Retinal pigment epithelial cell (primary cell): Measurements from ENCODE around the gene RHBDD1.

Experiments
- DNase-seq: peaks from one replicate; pipeline ENCODE4 v3.0.0-alpha.2; 2010; ENCODE audit warnings: low read depth
- H3K4me3 ChIP-seq: 2 replicates; pipeline ENCODE4 v1.5.1; 2011; ENCODE audit warnings: mild to moderate bottlenecking, low read length, control low read depth, moderate library complexity
- CTCF ChIP-seq: conservative IDR thresholded peaks from 2 replicates; pipeline ENCODE4 v1.5.1; 2011; ENCODE audit warnings: low read depth, low read length, control low read depth, inconsistent platforms

The RHBDD1 gene

GRCh38 chr2:226978300-226978699 lies 142.4 kb downstream of the RHBDD1 start:
- no peak for TF ChIP-seq CTCF
- no peak for DNase-seq
- no peak overlapping the region for H3K4me3 ChIP-seq

- peak; percentile 2 for TF ChIP-seq CTCF
These were observed 143.2 kb downstream of the RHBDD1 start for GRCh38 chr2:226979004-226979403.

GRCh38 chr2:226981791-226982326 lies 146.0 kb downstream of the RHBDD1 start:
- H3K4me3 ChIP-seq = no peak overlapping the region
- no peak for DNase-seq
- TF ChIP-seq CTCF = no peak

More at GRCh38 chr2:226979004-226979403, 143.2 kb downstream of the RHBDD1 start:
- no peak overlapping the region for H3K4me3 ChIP-seq
- no peak for DNase-seq

- TF ChIP-seq CTCF = no peak
- no peak for DNase-seq
- no peak overlapping the region for H3K4me3 ChIP-seq
These were observed 148.3 kb downstream of the RHBDD1 start for GRCh38 chr2:226983895-226984749.

- DNase-seq = peak; percentile 44
- peak; percentile 69 for TF ChIP-seq CTCF
- no peak overlapping the region for H3K4me3 ChIP-seq
These were observed 149.1 kb downstream of the RHBDD1 start for GRCh38 chr2:226984750-226985582.

GRCh38 chr2:226985583-226985946 lies 149.7 kb downstream of the RHBDD1 start:
- no peak for DNase-seq
- no peak for TF ChIP-seq CTCF
- no peak overlapping the region for H3K4me3 ChIP-seq
